ENCODE measurements around the gene LMNTD1.

LMNTD1 gene

DNA sequence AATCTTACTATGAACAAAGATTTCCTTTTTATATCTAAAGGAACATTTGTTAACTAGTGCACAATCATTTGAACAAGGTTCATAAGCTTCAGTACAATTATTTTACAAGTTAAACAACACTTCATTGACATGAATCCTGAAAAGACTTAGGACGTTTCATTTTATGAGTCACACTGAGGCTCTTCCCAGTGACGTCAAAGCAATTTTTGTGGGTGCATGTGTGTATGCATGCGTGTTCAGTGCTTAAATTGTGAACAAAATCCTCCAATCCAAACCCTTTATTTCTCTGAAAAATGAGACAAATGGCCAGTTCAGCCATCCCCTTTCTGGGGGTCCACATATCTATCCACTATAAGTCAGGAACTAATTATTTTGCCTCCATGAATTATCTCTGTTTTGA lies 2.9 kb downstream of the LMNTD1 start:
- FAIRE-seq, result no peak

DNA sequence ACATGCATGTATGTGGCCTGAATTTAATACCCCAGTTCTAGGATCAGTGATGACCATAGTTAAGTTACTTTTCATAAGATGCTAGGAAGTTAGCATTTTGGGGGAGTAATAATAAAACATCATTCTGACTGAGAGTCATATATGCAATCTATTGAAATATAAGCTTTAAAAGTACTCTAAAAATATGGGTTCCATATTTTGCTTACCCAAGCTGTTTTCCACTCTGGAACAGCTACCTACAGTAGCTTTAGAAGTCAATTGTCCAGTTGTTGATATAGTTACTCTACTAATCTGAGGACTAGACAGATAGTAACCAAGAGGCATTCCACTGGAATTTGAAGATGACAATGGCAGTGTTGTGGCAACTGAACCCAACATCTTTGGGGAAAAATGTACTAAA lies 4.0 kb downstream of the LMNTD1 start:
- FAIRE-seq, result no peak

DNA sequence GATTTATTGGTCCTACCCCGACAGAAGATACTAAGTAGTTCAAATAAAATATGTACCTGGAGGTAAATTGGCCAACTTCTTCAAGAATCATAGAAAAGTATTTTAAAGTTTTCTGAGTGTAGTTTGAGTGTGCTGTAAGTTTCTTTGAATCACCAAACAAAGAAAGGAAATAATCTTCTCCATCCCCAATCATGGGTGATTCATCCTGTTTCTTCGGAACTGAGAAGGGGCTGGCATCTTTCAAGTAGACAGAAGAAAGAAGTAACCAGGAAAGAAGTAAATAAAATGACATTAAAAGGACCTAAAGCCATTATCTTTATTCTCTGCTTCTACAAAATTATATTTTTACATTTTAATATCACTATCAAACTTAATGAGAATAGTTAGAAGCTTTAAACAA lies 6.8 kb downstream of the LMNTD1 start:
- FAIRE-seq, result no peak

DNA sequence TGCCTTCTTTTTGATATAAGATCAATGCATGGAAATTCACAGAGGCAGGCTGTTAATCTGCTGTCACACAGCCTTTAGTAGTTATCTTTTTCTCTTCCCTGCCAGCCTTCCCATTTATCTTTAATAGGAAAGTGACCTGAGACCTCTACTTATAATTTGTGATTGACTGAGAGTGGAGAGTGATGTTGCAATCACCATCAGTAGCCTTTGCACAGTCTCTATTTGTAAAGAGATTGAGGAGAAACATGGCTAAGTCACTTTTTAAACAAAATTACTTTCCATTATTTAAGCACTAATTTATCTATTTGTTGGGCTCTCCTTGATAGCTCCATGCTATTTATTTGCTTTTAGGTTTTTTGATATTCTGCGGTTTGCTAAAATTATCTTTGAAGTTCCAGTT lies 19.9 kb downstream of the LMNTD1 start:
- no peak for FAIRE-seq

DNA sequence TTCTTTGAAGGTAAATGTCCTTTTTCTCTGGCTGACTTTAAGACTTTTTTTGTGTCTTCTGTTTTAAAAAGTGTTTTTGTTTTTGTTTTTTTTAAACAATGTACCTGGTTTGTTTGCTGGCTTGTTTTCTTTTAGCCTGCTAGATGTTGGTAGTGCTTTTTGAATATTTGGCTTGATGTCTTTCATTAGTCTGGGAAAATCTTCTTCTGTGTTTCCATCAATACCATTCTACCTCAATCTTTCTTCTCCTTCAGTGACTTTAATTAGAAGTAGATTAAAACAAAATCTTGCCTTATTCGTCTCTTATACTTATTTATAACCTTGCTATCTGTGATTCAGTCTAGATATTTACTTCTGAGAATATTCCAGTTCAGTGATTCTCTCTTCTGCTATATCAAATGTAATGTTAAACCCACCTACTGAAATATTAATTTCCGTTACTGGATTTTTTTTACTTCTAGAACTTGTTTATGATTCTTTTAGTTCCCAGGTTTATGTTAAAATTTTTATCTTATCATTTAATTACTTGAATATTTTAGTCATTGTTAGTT lies 21.5 kb downstream of the LMNTD1 start:
- FAIRE-seq, result peak; percentile 41

DNA sequence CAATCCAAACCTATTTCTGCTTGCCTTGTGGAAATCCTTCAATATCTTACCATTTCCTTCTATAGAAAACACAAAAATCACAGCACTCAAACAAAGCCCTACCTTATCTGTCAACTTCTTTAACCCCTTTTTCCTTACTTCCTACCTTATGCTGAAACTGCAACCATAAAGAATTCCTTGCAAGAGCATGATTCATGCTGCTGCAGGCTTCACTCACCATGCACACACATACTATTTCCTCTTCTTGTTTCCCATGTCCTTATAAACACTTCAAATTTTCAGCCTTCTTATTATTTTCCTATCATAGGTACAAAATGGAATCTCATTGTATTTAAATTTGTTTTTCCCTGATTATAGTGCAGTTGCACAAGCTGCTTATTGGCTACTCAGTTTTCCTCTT lies 23.3 kb downstream of the LMNTD1 start:
- FAIRE-seq, result no peak

DNA sequence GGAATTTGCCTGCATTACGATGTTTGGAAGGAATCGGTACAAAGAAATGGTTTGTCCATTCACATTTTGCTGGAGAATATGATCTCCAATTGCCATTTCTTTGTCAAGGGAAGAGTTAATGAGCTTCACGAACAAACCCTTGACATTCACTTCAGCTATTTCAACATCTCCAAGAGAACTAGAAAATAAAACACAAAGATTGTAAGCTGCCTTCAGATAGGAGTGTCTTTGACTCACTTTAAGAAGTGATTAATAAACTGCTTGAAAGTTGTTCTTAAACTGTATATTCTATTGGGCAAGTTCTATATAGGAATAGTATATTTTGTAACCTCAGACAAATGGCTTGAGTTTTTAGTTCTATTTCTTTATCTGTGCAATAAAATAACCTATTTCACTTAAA lies 26.3 kb downstream of the LMNTD1 start:
- no peak for FAIRE-seq

DNA sequence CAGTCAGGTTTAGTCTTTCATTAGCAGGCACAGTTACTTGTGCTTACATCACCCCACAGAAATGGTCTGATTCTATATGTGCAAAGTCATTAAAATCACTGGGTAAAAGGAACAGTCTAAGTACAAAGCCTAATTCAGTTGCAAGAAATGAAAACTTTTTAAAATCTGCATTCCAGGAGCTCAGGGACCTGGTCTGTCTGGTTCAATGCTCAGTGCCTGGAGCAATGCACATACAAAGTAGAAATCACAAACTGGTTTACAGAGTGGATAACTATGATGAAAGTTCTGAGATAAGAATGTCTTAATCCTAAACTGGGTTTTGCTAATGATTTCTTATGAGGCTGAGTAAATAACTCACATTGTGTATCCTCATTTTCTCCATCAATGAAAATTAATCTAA lies 28.7 kb downstream of the LMNTD1 start:
- FAIRE-seq, result no peak

DNA sequence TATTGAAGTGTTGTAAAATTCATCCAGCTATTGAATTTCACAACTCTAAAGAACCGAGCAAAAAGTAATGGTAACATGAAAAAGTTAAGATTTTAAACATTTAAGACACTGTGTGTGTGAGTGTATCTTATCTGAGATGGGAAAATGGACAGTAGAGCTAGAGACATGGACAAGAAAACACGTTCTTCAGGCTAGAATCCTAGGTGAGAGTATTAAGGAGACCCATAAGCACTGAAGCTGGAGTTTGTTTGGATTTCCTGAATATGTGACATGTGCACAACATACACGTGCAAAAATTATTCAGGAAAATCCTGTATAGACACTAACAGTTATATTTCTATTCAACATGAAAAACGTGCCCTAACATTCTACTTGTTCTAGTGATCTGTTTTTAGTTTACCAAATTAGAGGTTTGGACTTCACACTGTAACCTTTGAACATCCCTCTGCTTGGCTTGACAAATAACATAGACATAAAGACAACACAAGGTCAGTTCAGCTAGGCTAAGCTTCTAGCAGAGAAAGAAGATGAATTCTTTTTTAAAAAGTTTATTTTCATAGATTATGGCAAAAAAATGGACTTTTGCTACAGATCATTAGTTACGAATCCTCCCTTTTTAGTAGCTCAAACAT lies 31.3 kb downstream of the LMNTD1 start:
- no peak for FAIRE-seq

DNA sequence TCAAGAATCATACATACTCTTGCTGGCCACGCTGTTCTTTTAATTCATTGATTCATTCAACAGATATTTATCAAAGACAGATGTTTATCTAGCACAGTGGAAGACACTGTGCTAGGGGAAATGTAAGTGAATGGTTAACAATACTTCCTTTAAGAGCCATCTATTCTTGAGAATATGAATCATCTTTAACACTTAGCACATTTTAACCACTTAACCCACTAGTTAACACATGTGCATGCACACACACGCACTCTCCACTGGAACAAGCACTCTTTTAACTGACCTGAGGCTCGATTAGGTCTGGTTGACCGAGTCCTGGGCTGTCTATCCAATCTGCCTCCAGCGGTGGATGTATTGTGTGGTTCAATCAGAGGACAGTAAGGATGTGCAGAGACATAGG lies 34.6 kb downstream of the LMNTD1 start:
- no peak for FAIRE-seq

DNA sequence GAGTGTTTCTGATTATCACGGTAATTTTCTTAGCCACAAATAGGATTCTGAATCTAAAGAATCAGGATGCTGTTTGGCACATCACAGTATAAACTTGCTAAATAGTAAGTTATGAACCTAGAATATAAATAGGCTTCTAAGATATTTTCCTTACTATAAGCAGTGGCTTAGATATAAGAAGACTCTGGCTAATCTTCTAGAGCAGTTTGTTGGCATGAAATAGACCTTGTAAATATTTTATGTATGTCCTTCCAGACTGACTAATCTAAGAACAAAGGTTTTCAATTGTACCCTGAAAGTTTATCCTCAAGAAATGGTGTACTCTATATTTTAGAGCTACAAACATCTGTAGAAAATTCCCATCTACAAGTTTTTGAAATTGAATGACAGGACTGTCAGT lies 48.3 kb downstream of the LMNTD1 start:
- no peak for FAIRE-seq

DNA sequence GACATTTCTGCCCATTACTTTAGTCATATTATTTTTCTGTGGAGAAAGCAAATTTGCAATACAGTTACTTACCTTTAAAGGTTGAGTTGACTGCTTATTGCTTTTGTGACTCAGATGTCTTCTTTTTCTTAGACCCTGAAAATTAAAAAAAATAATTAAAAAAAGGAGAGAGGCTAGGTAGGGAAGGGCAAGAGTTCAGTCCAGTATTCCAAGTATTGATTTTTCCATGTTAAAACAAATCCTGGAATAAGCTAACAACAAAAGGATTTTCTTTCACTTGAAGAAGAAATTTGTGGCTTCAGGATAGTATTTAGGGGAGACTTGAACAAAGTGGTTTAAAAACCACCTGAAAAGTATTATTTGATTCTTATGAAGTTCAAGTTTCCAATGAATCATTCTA lies 49.4 kb downstream of the LMNTD1 start:
- no peak for FAIRE-seq

DNA sequence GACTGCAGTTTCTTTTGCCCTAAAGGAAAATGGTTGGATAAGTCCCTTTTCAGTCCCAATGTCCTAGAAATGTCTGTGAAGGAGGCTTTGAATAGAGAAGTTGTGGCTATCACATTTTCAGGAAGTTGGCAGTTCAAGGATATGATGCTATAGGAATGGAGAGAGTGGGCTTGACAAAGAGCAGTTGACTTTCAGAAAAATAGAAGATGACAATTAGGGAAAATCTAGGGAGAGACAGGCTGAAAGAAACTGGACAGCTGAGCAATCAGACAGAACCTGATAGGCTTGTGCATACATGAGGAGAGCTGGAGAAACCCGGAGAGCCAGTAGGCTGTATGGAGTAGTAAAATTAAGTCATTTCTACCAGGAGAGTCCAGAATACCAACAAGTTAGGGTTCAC lies 50.5 kb downstream of the LMNTD1 start:
- no peak for FAIRE-seq

DNA sequence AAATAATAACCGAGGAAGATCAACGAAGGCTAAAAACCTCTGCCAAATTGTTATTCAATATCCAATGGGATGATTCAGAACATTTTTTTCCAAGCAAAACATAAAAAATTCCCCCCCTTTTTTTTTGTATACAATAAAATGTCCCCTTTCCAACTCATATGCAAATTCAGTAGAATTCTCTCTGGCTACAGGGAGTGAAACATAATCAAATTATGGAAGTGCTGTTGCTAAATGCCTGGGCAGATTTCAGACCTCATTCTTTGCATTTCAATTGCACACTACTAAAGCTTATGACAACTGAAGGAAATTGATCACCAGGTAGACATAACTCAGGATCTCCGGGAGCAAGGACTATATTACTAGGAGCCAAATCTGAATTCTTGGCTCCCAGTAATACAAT lies 51.0 kb downstream of the LMNTD1 start:
- no peak for FAIRE-seq

DNA sequence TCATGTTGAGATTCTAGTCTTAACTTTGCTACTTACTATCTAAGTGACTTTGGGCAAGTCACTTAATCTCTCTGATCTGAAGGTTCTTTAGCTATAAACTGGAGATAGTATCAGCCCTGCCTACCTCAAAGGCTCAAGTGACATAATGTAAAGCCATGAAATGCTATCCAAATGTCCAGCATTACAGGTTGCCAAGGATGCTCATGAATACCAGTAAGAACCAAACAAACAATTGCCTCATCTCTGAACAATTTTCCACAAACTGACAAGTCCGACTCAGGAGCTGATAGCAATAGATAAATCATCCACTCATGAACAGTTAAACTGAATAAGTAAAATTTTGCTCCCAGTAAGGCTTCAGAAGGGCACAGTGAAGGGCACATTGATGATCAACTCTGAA lies 51.5 kb downstream of the LMNTD1 start:
- no peak for FAIRE-seq

DNA sequence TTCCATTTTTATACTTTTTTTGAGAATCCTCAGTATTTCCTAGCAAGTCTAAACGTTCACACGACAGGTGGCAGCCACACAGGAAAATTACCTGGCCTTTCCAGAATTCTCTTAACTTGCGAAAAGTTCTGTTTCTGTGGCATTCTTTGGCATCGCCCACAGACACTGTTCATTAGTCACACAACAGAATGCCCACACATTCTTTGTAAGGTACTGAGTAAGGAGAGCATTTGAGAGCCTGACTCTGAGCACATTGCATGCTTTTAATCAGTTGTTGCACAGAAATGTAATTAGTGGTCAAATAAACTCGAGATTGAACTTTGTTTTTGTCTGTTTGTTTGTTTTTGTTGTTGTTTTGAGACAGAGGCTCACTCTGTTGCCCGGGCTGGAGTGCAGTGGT lies 52.4 kb downstream of the LMNTD1 start:
- FAIRE-seq, result no peak

DNA sequence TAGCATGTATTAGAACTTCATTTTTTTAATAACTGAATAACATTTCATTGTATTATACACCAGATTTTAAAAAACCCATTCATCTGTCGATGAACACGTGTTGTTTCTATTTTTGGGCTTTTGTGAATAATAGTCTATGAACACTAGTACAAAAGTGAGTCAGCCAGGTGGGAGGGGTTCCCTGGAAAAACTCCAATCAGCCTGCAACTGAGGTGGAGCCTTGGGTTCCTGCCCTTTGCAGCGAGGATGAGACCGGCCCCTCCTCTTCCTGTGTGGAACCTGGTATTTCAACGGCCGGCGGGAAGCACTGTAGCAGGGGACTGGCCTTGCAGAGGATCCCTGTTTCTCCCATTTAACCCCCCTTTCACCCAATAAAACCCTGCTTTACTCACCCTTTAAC lies 56.1 kb downstream of the LMNTD1 start:
- FAIRE-seq, result no peak

DNA sequence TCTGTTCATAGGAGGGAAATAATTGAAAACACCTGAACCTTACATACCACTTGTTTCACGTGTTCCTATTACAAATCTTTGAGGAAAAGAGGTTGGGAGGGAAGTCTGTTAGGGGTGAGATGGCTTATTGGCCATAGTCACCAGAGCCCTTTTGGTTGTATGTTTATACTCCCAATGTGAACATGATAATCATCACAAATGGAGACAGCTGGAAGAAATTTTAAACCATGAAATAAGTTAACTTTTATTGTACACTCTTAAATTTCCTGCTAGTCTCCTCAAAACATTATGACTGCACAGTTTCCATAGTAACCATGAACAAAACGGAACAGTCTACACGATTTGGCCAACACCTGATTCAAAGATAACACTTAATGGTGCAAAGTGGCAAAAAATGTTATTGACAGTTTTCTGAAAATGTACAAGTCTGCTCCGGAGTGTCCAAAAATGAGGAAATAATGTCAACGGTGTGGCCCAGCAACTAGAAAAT lies 56.9 kb downstream of the LMNTD1 start:
- peak; percentile 59 for FAIRE-seq

DNA sequence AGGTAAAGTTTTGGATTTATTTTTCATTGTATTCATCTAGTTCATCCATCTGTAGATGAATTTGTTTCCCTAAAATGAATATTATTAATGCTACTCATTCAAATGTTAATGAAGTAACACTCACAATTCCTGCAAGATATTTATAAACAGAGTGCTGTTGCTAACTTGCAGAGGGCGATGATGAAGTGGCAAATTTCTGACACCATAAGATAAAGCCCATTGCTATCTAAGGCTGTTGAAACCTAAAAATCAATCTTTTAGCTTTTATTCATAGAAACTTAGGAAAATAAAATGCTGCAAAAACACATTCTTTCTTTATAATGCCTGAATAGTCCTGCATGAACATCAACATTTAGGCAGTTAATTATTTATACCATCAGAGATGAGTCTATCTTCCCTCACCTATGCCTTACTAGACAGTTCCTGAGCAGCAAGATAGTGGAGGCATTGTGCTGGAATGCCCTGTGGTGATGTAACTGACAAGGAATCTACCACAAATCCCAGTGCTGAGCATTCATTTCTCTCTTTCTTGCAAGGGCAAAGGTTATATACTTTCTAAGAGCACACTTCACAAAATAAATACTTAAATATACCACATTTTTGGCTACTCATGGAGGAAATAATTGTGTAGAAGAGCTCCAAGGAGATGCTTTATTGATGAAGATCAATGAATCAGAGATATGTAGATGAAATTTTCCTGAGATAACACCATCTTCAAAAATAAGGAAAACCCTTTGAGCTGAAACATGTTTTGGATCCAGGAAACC lies 57.6 kb downstream of the LMNTD1 start:
- no peak for FAIRE-seq

DNA sequence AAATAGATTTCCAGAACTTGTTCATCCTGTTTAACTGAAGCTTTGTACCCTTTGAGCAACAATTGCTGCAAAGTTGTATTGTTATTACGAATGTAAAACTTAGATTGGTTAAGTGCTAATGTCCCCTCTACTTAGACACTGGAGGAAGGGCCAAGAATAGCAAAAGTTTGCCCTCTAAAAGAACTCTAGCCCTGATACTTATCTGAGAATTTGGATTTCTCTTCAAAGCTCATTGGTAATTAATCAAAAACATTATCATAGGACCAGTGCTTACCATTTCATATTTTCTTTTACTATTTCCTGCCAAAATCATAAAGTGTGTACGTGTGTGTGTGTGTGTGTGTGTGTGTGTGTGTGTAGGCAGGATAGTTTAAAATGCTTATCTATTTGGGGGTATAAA lies 58.2 kb downstream of the LMNTD1 start:
- FAIRE-seq, result no peak

DNA sequence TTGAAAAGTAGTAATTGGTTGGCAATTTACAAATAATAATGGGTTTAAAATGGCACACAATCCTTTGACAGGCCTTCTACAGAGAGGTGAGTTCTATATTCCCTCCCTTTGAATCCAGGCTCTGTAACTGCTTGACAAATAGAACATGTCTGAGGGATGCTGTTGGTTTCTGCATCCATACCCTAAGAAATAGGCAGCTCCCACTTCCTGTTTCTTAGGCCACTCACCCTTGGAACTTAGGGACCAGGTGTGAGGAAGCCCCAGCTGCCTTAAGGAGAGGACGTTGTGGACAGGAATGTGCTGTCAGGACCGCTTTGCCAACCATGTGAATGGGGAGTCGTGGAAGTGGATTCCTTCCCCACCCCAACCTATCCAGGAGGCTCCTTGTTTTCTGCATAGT lies 59.4 kb downstream of the LMNTD1 start:
- FAIRE-seq, result no peak

DNA sequence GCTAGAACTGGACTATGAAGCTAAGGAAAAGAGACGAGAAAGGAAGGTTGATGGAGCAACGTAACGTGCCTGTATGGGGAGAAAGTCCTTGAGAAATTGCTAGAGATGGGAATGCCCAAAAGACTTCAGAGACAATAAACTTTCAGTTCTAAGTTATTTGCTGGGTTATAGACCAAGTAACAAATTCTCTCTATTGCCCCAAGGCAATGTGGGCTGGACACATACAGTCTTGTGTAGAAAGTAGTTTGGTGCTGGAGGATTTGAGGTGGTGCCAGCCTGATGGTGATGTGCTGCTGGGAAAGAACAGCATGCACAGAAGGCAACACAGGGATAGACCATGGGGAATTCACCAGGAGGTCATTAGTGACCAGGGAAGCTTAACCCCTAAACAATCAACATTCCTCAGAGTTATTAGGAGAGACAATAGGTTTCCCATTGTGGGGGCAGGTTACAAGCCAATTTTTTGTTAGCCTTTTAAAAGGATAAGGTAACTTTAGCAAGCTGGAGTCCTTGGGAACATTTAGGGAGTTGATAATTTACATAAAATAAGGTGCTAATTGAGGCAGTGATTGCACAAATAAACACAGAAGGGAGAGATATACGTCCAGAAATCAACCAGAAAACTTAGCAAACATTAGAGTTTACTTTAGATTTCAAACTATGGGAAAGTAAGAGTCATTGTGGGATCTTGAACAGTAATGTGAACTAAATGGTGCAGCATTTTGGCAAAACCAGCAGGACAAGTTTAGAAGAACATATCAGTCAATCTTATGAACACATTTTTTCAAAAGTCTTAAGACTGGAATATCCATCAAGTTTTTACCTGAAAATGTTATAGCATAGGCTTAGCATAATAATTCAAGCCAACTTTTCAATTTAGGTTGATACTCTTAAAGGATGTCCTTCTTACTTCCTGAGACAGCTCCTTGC lies 61.4 kb downstream of the LMNTD1 start:
- FAIRE-seq, result no peak
